Metanephros (tissue), 1 donor: ENCODE data around the gene OR1D2. TPM values are rescaled to one million over a fixed set of nuclear protein-coding genes. Genes with fewer than 3 reads are reported as not detected.

Experiments
- total RNA-seq: library from RNA; depleted of rRNA; stranded (reverse); fragments of >200 nt; gene quantifications from one replicate; pipeline ENCODE4 v1.2.3, GENCODE V29; 2014

Gene OR1D2, protein sequence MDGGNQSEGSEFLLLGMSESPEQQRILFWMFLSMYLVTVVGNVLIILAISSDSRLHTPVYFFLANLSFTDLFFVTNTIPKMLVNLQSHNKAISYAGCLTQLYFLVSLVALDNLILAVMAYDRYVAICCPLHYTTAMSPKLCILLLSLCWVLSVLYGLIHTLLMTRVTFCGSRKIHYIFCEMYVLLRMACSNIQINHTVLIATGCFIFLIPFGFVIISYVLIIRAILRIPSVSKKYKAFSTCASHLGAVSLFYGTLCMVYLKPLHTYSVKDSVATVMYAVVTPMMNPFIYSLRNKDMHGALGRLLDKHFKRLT
- not detected for total RNA-seq

DNA sequence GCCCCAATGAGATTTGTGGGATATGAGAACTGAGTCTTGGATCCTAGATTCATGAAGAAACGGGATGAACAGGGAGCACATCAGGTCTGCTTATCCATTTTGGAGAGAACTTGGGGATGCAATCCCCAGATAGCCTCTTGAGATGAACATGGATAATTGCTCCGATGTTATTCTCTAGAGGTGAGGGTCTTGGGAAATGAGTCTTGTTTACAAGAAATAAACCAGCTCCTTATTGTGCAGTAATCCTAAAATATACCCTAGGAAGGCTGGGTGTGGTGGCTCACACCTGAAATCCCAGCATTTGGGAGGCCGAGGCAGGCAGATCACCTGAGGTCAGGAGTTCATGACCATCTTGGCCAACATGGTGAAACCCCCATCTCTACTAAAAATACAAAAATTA is at the start of gene OR1D2:
OR1D2 (minus strand) TSS at position 101 of the 400 bp plus-strand sequence. CDS start 11,426 bp downstream, outside the sequence.

DNA sequence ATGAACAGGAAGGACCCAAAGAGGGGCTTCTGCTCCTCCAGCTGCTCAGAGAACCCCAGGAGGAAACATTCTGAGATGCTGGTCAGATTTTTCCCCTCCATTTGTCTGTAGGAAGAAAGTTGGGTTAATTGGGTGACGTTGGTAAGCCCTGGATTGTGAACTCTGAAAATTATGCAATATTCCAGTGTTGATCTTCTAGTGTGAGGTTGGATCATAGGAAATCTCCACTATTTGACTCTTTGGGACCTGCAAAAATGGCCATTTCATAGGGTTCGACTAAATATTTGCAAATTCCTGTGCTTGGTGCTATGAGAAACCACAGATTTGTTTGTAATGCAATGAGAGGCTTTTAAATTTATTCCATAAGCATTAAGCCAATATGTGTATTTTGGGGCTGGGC is 23.2 kb upstream of the OR1D2 start, which contains the start of gene OR1G1:
OR1G1 (minus strand) TSS at position 101 of the 400 bp plus-strand sequence; CDS start at position 101, 0 bp downstream.

DNA sequence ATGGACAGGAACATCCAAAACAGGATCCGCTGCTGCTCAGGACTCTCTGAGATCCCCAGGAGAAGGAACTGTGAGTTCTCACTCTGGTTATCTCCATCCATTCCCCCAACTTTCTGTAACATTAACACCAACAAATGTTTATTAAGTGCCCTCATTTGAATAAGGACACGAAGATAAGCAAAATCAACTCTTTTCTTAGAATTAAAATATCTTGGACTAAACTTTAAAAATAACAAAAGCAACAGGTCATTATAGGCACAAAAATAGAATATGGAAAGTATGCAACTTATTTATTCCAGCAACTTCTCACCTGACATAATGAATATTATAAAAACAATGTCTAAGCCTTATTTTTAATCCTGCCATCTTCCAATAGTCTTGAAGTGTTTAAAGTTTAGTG is 40.7 kb downstream of the OR1D2 start, which contains the start of gene OR1D5:
OR1D5 (minus strand) TSS at position 101 of the 400 bp plus-strand sequence; CDS start at position 101, 0 bp downstream.

Other genes starting within 250 kb of the OR1D2 start
- gene OR1D5, start 40.8 kb downstream of the OR1D2 start, total RNA-seq: not detected
- gene OR1G1, start 23.1 kb upstream of the OR1D2 start, total RNA-seq: not detected
- not detected for gene OR1A2, start 93.1 kb upstream of the OR1D2 start, total RNA-seq
- gene OR1A1, start 103.2 kb upstream of the OR1D2 start, total RNA-seq: not detected
- 0.29 TPM for gene OR3A1, start 193.9 kb upstream of the OR1D2 start, total RNA-seq